RKO (cell line): ENCODE measurements around the gene SLC16A5.
"Not testable (repeated sequence)": the region's sequence is repeated elsewhere in the genome, so short reads cannot be mapped to it uniquely, and the experiment has no call there.

ENCODE experiments used
- DNase-seq: peaks from one replicate; pipeline ENCODE4 v3.0.0-alpha.2; 2016; ENCODE audit warnings: low spot score

SLC16A5 gene

GRCh38 chr17:75110234-75110937, 22.6 kb downstream of the SLC16A5 start:
- no peak for DNase-seq

- DNase-seq: peak; percentile 32
Observed at GRCh38 chr17:75111777-75112335, 24.1 kb downstream of the SLC16A5 start.

DNA sequence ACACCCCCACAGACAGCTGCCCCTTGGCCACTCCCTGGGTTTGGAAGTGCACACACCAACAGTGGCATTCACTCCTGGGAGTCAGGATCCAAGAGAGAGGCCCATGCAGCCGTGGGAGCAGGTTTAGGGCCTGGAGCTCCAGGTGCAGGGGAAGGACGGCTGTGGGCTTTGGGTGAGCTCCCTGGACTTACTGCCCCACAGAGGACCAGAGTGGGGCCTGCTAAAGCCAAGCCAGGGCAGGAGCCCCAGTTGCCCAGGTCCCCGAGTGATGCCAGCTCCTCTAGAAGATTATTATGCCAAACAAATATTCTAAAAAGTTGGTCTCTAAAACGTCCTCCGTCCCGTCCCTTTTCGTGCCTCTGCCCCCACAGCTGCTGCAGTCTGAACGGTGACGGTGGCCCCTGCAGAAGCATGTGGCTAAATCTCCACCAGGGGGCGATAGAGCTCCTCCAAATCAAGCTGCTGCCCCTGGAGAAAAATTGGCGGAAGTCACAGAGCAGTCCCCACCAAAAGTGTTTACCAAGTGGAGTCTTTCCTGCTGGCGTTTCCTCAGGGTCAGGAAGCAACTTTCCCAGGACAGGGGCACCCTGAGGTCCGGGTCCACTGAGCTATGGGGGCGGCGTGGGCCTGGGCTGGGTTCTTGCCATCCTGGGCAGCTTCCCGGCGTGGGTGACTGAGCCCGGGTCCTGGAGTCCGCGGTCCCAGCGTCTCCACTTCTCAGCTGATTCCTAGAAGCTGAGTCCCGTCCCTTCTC, 26.2 kb downstream of the SLC16A5 start:
- peak; percentile 93 for DNase-seq

DNA sequence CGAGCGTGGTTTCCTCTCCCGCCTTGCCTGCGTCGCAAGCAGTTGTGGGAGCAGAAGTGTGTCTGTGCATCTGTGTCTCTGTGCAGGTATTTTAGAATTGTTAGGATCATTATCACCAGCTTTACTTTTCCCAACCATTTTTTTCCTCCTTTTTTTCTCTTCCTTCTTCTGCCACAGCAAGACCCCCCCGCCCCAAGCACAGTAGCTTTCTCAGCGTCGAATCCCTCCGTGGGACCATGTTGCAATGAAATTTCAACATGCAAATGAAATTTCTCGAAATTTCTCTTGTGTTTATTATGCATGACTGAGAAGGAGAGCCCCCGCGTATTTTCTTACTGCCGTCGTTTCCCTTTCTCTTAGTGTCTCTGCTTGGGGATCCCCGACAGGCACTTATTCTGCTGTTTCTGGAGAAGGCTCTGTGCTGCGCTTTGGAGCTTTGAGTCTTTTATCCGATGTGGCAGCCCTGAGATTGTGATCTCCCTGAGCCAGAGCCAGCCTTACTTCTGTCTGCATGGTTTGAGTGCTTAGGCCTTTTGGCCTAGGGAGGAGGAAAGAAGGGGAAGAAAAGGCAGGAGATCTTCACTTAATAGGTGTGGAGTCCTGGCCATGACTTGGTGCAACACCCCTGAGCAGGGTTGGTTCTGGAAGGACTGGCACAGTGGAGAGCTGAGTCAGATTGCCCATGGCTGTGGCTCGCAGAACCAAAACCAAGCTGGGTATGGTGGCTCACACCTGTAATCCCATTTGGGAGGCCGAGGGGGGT, 27.0 kb downstream of the SLC16A5 start:
- no peak for DNase-seq

- no peak for DNase-seq
Observed at GRCh38 chr17:75115555-75115954, 27.8 kb downstream of the SLC16A5 start.

GRCh38 chr17:75116737-75117136, 29.0 kb downstream of the SLC16A5 start:
- no peak for DNase-seq

- DNase-seq: no peak
Observed at GRCh38 chr17:75118307-75118706, 30.6 kb downstream of the SLC16A5 start.

DNA sequence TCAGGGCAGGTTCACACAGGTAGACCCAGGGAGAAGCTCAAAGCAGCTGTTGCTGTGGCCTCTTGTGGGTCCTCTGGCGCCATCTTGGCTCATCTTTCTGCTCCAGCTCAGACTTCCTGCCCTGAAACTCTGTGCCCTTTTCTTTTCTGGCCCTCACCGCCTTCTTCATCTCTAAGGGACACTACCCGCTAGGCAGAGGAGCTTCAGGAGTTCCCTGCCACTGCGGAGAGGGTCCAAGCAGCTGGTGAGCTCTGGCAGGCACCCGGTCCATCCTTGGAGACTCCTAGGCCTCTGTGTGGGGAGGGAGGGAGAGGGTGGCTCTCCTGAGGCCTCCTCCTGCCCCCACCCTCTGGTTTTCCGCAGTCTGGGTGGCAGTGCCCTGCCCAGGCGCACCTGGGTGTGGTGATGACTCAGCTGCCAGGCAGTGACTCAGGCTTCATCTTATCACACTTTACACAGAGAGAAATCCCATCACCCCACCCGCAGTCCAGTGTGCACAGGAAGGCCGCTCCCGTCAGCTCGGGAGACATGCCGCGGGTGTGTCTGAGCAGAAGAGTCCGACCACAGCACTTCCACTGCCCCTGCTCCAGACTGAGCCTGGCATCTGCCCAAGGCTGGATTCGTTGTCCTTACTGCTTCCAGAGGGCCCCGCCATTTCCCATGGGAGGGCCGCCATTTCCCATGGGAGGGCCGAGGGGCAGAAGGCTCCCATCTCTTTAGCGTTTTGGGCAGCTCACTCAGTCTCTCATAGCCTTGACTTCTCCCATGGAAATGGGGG, 36.5 kb downstream of the SLC16A5 start:
- DNase-seq: peak; percentile 36

- no peak for DNase-seq
Observed at GRCh38 chr17:75124819-75125162, 37.0 kb downstream of the SLC16A5 start.

DNA sequence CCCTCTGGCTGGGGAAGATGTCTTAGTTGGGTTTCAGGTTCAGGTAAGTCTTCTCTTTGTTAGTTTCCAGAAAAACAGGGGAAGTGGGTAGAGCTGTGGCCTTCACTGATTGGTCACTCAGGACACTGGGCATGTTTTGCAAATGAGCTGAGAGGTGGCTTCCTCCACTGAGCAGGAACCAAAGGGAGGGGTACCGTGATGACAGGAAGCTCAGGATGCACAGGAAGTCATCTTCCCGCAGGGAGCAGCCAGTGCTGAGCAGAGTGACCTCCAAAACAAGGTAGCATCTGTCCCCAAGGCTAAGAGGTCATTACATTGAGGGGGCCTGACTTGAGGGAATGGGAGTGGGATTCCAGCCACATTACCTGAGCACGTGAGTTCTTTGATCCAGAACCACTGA, 38.2 kb downstream of the SLC16A5 start:
- DNase-seq: no peak

GRCh38 chr17:75126954-75127353, 39.2 kb downstream of the SLC16A5 start:
- no peak for DNase-seq

DNA sequence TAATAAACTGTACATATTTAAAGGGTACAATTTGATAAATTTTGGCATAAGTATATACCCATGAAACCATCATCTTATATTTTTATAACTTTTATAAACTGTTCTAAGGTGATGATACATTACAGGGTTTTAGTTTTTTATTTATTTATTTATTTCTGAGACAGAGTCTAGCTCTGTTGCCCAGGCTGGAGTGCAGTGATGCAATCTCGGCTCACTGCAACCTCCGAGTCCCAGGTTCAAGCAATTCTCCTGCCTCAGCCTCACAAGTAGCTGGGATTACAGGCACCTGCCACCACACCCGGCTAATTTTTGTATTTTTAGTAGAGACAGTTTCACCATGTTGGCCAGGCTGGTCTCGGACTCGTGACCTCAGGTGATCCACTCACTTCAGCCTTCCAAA, 40.2 kb downstream of the SLC16A5 start:
- not testable (repeated sequence) for DNase-seq

- DNase-seq: no peak
Observed at GRCh38 chr17:75128694-75129505, 41.1 kb downstream of the SLC16A5 start.

GRCh38 chr17:75129576-75129975, 41.8 kb downstream of the SLC16A5 start:
- DNase-seq: no peak

GRCh38 chr17:75130059-75130631, 42.4 kb downstream of the SLC16A5 start:
- DNase-seq: no peak

DNA sequence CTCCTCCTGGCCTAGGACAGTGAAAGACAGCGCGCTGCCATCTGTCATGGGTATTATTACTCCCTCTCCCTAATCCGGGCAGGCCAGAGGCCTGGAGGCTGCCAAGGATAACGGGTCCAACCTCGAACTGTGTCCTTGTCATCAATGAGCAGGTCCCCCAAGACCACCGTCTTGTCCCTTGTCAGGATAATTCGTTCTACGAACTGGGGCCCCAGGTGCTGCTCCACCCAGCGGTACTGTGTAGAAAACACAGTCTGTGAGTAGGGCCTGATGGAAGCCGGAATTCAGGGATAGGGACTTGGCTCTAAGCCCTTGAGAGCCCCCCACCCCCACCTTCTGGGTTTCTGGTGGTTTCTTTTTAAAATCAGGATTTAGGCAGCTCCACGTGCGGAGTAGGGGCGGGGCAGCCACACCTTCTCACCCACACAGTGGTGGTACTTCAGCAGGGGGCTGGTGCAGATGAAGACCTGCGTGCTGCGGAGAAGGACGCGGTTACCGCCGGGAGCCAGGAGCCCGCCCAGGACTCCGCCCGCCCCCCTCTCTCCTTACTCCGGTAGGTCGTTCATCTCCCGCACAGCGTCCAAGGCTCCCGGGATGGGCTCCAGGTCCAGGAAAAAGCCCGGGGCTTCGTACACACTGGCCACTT, 43.0 kb downstream of the SLC16A5 start:
- peak; percentile 79 for DNase-seq

GRCh38 chr17:75131278-75132017, 43.7 kb downstream of the SLC16A5 start, which contains the start of gene NT5C:
TSS of gene NT5C (minus strand) at chr17:75131742. CDS start at chr17:75131707, 35 bp downstream.
- DNase-seq: peak; percentile 87

- DNase-seq: not testable (repeated sequence)
Observed at GRCh38 chr17:75132018-75133000, 44.6 kb downstream of the SLC16A5 start.
